Measurements from ENCODE around the gene ADGRG6. TPM values are rescaled to one million over a fixed set of nuclear protein-coding genes. Genes with fewer than 3 reads are reported as not detected.
"Not testable (repeated sequence)": the region's sequence is repeated elsewhere in the genome, so short reads cannot be mapped to it uniquely, and the experiment has no call there.

The ADGRG6 gene
- total RNA-seq, 1 experiment from 2014 or later = 3.0 TPM

DNA sequence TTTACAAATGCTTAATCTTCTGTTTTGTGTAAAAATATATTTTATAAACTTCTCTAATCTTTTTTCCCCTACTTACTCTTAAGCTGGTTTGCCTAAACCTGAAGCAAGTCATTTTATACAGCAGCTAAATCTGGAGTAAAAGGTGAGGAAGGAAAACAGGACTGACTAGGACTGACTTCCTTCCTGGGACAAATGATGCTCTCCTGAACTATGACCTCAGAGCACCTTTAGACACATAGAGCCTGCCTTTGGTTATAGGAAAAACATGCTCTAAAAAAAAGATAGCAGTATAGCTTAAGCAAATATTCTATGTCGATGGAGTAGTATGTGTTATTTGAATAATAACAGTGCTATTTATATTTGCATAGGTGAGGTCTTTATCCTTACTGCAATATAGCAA lies 21.5 kb upstream of the ADGRG6 start:
- DNase-seq = no peak
- H3K9me3 ChIP-seq (replicated peaks) = 0 out of 2 replicates have a peak, but pooled peaks cover 2% of the 10 kb centered on the region
- no peak overlapping the region for H3K4me3 ChIP-seq
- no peaks in the 10 kb centered on the region for H3K27me3 ChIP-seq
- H3K4me1 ChIP-seq = peaks cover 9% of the 10 kb centered on the region
- H3K36me3 ChIP-seq = no peaks in the 10 kb centered on the region
- H3K27ac ChIP-seq = no peak overlapping the region

DNA sequence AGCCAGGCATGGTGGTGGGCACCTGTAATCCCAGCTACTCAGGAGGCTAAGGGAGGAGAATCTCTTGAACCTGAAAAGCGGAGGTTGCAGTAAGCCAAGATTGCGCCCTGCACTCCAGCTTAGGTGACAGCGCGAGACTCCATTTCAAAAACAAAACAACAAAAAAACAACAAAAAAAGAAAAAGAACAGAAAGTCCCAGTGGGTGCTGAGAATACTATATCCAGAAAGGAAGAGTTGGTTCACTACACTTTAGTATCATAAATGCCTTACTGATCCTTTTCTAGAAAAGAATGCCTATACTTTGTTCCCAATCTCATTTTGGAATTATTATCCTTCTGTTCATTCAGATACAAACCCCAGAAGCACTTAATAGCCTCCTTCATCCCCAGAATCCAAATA lies 20.9 kb upstream of the ADGRG6 start:
- Histone ChIP-seq H3K9me3 (replicated peaks) (0 out of 2 replicates have a peak, but pooled peaks cover 2% of the 10 kb centered on the region), H3K27ac (no peak overlapping the region), H3K4me1 (peaks cover 6% of the 10 kb centered on the region), H3K4me3 (no peak overlapping the region), H3K27me3 (no peaks in the 10 kb centered on the region), H3K36me3 (no peaks in the 10 kb centered on the region)
- no peak for DNase-seq

DNA sequence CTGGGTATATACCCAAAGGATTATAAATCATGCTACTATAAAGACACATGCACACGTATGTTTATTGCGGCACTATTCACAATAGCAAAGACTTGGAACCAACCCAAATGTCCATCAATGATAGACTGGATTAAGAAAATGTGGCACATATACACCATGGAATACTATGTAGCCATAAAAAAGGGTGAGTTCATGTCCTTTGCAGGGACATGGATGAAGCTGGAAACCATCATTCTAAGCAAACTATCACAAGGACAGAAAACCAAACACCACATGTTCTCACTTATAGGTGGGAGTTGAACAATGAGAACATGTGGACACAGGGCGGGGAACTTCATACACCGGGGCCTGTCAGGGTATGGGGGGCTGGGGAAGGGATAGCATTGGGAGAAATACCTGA lies 18.7 kb upstream of the ADGRG6 start:
- DNase-seq; H3K4me3 ChIP-seq; H3K4me1 ChIP-seq; H3K27me3 ChIP-seq; H3K9me3 ChIP-seq (replicated peaks); H3K27ac ChIP-seq; H3K36me3 ChIP-seq: not testable (repeated sequence)

DNA sequence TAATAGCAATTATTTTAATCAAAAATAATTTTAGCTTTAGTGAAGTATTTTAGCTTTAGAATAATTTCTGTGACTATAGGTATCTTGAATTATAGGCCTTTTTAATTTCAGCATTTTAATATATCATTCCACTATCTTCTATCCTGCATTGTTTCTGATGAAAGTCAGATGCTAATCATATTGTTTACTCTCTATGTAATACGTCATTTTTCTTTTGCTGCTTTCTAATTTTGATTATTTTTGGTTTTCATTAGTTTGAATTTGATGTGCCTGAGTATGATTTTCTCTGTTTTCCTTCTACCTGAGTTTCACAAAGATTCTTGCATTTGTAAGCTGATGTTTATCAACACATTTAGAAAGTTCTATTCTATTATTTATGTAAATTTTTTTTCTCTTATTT lies 17.4 kb upstream of the ADGRG6 start:
- Histone ChIP-seq H3K4me1 (no peaks in the 10 kb centered on the region; the same call in 1 of the 2 replicates), H3K27me3 (no peaks in the 10 kb centered on the region), H3K9me3 (replicated peaks) (0 out of 2 replicates have a peak, but pooled peaks cover 2% of the 10 kb centered on the region), H3K4me3 (no peak overlapping the region), H3K36me3 (no peaks in the 10 kb centered on the region), H3K27ac (no peak overlapping the region)
- no peak for DNase-seq

DNA sequence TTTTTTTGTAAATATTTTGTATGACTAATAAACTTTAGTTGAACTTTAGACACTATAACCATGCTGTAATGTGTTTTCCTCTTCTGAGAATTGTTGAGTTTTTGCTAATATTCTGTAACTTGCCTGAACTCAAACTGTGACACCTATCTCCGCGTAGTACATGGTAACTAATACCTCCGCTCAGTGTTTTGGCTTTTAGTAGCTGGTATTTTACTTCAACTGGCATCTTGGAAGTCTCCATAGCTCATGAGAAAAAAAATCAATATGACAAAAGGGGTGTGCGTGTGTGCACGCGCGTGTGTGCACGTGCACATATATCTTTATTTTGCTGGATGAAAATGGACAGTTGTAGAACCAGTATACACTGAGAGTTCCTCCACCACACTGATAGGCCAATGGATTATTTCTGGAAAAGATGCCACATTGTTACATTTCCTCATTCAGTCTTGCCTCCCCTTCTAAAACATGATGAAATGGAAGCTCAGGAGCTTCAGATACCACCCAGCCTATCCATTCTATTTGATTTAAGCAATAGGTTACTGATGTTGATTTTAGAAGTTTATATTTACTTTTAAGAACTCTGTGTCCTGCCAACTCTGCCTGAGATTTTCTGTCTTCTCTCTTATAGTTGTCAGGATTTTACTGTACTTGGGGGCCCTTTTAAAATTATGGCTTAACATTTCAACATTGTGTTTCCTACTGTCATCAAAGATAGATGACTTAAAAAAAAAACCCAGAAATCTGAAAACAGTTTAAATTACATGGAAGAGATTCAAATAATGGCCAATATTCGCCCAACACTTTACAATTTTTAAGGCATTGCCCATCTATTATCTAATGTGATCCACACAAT lies 16.3 kb upstream of the ADGRG6 start:
- no peaks in the 10 kb centered on the region for H3K36me3 ChIP-seq
- H3K27me3 ChIP-seq = no peaks in the 10 kb centered on the region
- DNase-seq = no peak
- H3K4me1 ChIP-seq = no peaks in the 10 kb centered on the region
- no peak overlapping the region for H3K27ac ChIP-seq
- no peak overlapping the region for H3K4me3 ChIP-seq
- no peaks in the 10 kb centered on the region for H3K9me3 ChIP-seq (replicated peaks)

DNA sequence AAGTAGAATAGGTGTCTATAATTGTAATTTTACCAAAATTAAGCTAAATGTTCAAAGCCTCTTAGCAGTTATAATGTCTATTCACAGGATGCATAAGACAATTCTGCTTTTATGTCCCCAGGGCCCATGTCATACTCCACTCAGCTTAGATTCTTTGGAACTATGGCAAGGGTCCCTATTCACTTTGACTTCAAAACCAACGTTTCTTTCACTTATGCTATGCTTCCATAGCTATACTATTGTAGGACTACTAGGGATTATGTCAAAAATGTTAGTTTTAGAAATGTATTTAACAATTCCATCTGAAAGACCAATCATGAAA lies 15.8 kb upstream of the ADGRG6 start:
- H3K36me3 ChIP-seq = no peaks in the 10 kb centered on the region
- no peak for DNase-seq
- no peaks in the 10 kb centered on the region for H3K4me1 ChIP-seq
- no peaks in the 10 kb centered on the region for H3K27me3 ChIP-seq
- no peak overlapping the region for H3K27ac ChIP-seq
- no peaks in the 10 kb centered on the region for H3K9me3 ChIP-seq (replicated peaks)
- no peak overlapping the region for H3K4me3 ChIP-seq

DNA sequence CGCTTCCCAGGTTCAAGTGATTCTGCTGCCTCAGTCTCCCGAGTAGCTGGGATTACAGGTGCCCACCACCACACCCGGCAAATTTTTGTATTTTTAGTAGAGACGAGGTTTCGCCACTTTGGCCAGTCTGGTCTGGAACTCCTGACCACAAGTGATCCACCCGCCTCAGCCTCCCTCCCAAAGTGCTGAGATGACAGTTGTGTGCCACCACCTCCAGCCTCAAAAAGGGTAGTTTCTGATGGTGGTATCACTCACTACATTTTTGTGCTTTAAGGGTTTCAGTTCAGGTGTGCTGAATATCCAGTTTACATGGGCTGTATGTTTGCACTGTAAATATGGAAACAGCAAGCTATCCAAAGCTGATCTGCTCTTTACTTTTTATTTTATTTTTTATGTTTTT lies 12.1 kb upstream of the ADGRG6 start:
- Histone ChIP-seq H3K27me3 (no peaks in the 10 kb centered on the region), H3K9me3 (replicated peaks) (no peaks in the 10 kb centered on the region)
- DNase-seq = no peak

DNA sequence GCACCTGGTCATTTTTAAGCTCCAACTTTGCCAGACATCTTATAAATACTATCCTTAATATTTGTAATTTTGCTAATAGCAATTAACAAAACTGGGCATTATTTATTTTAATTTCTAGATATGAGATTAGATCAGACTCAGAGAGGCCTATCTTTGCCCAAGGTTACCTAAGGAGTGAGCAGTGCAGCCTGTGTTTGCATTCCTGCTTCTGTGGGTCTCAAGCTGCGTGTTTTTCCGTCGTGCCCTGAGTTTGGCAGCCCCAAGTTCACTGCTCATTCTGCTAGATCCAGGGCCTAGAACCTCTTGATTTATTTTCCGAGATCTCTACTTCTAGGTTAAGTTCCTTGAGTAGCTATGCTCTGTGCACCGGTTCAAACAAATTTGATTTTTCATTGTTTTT lies 11.0 kb upstream of the ADGRG6 start:
- H3K27me3 ChIP-seq = no peaks in the 10 kb centered on the region
- H3K36me3 ChIP-seq = no peaks in the 10 kb centered on the region
- no peak for DNase-seq
- H3K4me3 ChIP-seq = no peak overlapping the region
- H3K4me1 ChIP-seq = no peaks in the 10 kb centered on the region; the same call in 1 of the 2 replicates
- no peak overlapping the region for H3K27ac ChIP-seq
- no peaks in the 10 kb centered on the region for H3K9me3 ChIP-seq (replicated peaks)

More for the DNA sequence above, 12.1 kb upstream of the ADGRG6 start:
- Histone ChIP-seq H3K4me1 (no peaks in the 10 kb centered on the region; the same call in 1 of the 2 replicates), H3K27ac (no peak overlapping the region), H3K36me3 (no peaks in the 10 kb centered on the region), H3K4me3 (no peak overlapping the region)

DNA sequence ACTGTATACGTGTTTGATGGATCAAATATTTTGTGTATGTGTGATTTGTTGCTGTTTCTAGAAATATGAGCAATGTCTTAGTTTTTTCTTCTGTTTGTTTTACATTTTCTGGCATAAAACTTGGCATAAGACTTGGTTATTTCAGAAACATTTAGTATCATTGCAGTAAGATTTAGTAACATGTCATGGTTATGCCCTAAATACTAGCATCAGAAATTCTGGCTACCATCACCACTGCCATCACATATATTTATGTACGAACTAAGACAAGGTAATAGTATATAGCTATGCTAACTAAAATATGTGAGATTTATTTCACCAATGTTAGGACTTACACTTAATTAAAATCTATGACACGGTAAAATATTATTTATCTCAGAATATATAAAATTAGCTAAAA lies 10.3 kb upstream of the ADGRG6 start:
- no peak overlapping the region for H3K4me3 ChIP-seq
- H3K9me3 ChIP-seq (replicated peaks) = no peaks in the 10 kb centered on the region
- H3K27ac ChIP-seq = no peak overlapping the region
- DNase-seq = no peak
- H3K27me3 ChIP-seq = no peaks in the 10 kb centered on the region
- H3K36me3 ChIP-seq = no peaks in the 10 kb centered on the region
- no peaks in the 10 kb centered on the region; the same call in 1 of the 2 replicates for H3K4me1 ChIP-seq

DNA sequence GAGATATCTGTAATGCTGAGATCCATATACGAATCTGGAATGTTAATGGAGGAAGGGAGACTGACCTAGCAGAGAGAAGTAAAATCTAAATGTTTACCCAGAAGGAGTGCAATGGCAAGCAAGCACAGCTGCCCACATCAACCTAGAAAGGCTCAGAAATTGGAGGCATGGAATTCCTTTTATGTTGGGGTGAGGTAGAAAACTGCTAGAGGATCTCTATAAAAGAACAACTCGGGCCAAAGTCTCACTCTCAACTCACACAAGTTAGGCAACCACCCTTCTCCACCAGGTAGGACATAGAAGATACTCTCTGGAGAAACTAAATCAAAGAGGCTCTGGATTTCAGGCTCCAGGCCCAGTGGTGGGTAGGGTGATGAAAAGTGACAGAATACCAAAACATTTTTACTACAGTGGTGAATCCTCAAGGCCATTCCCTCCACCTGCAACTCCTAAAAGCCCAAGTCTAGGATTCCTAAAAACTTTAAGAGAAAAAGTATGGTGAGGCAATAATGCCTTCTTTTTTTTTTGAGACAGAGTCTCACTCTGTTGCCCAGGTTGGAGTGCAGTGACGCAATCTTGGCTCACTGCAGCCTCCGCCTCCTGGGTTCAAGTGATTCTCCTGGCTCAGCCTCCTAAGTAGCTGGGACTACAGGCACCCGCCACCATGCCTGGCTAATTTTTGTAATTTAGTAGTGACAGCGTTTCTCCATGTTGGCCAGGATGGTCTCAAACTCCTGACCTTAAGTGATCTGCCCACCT lies 9.5 kb upstream of the ADGRG6 start:
- Histone ChIP-seq H3K36me3 (no peaks in the 10 kb centered on the region), H3K27me3 (no peaks in the 10 kb centered on the region), H3K4me1 (no peaks in the 10 kb centered on the region; the same call in 1 of the 2 replicates)

DNA sequence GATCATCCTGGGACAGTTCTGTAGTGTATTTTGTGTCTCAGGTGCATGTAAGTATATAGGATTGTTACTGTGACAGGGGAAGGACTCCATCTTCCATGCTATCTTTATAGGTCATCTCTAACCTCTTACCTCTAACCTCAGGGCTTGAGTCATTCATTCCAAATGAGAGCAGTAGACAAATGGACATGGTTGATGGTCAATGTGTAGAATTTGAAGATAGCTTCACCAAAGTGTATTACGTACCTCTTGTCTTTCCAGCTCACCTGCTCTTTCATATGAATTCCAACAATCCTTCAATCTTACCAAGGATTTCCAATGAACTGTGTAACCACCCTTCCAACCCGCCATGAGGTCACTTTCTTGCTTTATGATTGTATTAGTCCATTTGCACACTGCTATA lies 8.7 kb upstream of the ADGRG6 start:
- no peaks in the 10 kb centered on the region for H3K27me3 ChIP-seq
- peaks cover 3% of the 10 kb centered on the region for H3K4me1 ChIP-seq
- H3K27ac ChIP-seq = no peak overlapping the region
- no peak for DNase-seq
- no peak overlapping the region for H3K4me3 ChIP-seq
- no peaks in the 10 kb centered on the region for H3K36me3 ChIP-seq
- no peaks in the 10 kb centered on the region for H3K9me3 ChIP-seq (replicated peaks)

More for the DNA sequence above, 9.5 kb upstream of the ADGRG6 start:
- peak; percentile 3 to 26 for DNase-seq
- Histone ChIP-seq H3K9me3 (replicated peaks) (no peaks in the 10 kb centered on the region), H3K27ac (no peak overlapping the region), H3K4me3 (no peak overlapping the region)

DNA sequence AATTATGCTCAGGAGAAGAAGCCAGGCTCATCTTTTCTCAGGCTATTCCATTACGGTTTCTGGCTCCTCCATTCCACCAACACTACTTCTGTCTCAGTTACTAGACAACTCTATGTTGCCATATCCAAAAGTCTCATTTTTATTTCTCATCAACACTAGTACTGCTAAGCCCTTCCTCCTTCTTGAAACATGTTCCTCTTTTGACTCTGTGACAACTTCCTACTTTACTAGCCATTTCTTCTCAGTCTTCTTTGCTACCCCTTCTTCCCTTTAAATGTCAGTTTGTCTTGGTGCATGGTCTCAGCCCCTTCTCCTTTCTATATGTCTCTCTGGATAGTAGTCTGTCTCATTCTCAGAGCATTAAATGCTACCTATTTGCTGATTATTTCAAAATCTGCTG lies 7.1 kb upstream of the ADGRG6 start:
- H3K4me1 ChIP-seq = peaks cover 5% of the 10 kb centered on the region
- no peaks in the 10 kb centered on the region for H3K36me3 ChIP-seq
- H3K27ac ChIP-seq = no peak overlapping the region
- H3K27me3 ChIP-seq = no peaks in the 10 kb centered on the region
- H3K4me3 ChIP-seq = no peak overlapping the region
- H3K9me3 ChIP-seq (replicated peaks) = no peaks in the 10 kb centered on the region
- no peak for DNase-seq

DNA sequence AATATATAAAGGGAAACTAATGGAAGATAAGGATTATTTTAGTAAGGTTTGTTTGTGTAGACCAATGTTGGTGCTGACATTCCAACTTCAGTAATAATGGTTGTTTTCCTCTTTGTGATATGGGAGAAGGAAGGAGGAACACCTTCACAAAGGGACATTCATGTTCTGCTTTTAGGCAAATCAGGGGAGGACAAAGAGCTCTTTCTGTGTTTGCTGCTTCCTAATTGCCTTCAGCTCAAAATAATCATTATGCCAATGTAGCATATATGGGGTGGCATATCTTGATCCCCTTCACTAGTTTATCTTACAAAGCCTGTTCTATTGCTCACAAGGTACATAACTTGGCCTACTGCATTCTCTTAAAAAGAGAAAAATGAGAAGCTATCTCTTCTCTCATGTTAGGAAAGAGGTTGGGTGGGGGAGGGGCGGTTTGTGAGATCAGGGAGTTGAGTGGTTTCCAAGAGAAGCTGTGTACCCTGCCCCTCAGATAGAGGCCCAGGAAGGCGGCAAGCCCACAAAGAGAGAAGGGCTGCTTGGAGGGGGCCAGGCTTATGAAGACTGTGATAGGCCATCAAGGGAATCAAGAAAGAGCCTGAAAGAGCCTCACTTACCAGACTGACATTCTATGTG lies 4.7 kb upstream of the ADGRG6 start:
- H3K9me3 ChIP-seq (replicated peaks) = no peaks in the 10 kb centered on the region
- H3K4me1 ChIP-seq = peaks cover 5% of the 10 kb centered on the region
- no peak overlapping the region for H3K4me3 ChIP-seq
- H3K27me3 ChIP-seq = no peaks in the 10 kb centered on the region
- H3K27ac ChIP-seq = no peak overlapping the region; the same call in 1 of the 2 replicates
- H3K36me3 ChIP-seq = no peaks in the 10 kb centered on the region
- no peak for DNase-seq

DNA sequence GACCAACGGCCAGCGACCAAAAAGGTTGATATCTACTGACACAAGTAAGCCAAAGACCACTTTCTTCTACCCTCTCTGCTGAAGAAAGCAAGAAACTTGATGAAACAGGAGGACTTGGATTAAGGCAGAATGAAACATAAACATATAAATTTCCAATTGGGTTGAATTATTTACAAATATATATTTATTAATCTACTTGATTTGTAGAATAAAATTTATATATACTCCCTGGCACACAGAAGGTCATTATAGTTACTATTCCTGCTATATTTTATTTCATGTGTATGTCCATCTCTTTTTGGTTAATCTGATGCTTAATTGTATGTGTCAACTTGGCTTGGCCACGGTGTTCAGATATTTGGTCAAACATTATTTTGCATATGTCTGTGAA lies 4.2 kb upstream of the ADGRG6 start:
- Histone ChIP-seq H3K9me3 (replicated peaks) (no peaks in the 10 kb centered on the region), H3K4me1 (peaks cover 5% of the 10 kb centered on the region), H3K27me3 (no peaks in the 10 kb centered on the region), H3K27ac (peak overlapping the region; percentile 30), H3K36me3 (no peaks in the 10 kb centered on the region), H3K4me3 (no peak overlapping the region)
- DNase-seq = no peak

Measured in SJCRH30 (cell line).